GM03348 (cell line): ENCODE results near the gene EMSY.
"Not testable (repeated sequence)": the region's sequence is repeated elsewhere in the genome, so short reads cannot be mapped to it uniquely, and the experiment has no call there.

Experiments
- DNase-seq: peaks from one replicate; pipeline ENCODE4 v3.0.0; 2012; ENCODE audit warnings: low spot score

EMSY gene

DNA sequence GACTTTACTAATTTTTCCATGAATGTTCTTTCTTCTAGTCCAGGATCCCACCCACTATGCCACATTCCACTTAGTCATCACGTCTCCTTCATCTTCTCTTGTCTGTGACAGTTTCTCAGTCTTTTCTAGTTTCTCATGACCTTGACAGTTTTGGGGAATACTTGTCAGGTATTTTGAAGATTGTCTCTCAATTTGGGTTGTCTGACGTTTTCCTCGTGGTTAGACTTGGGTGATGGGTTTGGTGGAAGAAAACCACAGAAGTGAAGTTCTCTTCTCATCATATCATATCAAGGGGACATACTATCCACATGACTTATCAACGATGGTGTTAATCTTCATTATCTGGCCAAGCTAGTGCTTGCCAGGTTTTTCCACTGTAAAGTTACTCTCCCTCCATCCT lies 123.3 kb downstream of the EMSY start:
- DNase-seq: no peak

DNA sequence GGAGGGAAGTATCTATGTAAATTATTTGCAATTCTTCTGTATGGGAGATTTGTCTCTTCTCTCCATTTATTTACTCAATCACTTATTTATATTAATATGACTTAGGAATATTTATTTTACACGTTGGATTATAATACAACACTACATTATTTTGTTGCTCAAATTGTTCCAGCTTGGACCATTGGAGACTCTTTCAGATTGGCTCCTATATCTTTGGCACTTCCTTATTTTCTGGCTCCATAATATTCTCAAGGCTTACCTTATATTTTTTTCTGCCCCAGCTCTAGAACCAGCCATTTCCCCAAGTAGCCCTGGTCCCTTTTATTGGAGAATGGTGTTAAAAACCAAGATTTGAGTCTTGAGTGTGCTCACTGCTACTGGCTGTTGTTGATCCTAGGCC lies 123.8 kb downstream of the EMSY start:
- no peak for DNase-seq

DNA sequence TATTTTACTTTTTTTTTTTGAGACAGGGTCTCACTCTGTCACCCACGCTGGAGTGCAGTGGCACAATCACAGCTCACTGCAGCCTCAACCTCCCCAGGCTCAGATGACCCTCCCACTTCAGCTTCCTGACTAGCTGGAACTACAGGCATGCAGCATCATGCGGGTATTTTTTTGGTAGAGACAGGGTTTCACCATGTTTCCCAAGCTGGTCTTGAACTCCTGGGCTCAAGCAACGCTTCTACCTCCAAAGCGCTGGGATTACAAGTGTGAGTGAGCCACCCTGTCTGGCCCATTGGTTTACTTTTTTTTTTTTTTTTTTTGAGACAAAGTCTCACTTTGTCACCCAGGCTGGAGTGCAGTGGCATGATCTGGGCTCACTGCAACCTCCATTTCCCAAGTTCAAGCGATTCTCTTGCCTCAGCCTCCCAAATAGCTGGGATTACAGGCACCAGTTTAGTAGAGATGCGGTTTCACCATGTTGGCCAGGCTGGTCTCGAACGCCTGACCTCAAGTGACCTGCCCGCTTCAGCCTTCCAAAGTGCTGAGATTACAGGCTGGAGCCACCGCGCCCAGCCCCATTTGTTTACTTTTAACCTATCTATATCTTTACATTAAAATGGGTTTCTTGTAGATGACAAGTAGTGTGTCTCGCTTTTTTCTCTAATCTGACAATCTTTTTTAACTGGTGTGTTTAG lies 127.5 kb downstream of the EMSY start:
- DNase-seq: not testable (repeated sequence)

DNA sequence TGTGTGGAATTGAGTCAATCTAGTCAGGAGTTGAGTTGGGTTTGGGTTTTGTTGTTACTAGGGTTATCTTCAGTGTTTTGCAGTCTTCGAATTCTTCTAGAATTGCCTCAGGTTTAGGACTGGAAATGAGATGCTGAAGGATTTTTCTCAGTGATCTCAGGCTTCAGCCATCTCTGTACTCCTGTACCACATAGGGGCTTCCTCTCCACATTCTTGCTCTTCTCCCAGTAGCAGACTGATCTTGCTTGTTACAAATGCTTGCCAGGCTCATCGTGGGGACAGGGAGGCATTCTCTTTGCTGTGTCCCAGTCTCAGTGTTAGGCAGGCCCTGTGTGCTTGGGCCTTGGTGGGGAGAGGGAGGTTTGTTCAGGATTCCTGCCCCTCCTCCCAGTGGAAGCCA lies 129.6 kb downstream of the EMSY start:
- no peak for DNase-seq

DNA sequence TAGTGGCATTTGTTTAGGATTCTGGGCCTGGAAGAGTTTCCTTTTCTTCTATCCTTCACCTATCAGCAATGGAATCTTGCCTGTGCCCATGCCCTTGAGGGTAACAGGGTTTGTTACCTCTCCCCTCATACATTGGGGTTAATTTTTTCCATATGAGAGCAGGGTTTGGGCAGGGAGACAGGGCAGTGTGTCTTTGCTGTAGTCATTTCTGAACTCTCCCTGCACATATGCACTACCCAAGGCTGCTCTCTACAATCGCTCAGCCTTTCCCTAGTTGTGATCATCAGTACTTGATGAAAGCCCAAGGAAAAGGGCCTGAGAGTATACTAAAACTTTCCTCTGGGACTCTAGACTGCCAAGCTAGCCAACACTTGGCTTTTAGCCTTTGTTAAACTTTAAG lies 130.1 kb downstream of the EMSY start:
- DNase-seq: no peak

DNA sequence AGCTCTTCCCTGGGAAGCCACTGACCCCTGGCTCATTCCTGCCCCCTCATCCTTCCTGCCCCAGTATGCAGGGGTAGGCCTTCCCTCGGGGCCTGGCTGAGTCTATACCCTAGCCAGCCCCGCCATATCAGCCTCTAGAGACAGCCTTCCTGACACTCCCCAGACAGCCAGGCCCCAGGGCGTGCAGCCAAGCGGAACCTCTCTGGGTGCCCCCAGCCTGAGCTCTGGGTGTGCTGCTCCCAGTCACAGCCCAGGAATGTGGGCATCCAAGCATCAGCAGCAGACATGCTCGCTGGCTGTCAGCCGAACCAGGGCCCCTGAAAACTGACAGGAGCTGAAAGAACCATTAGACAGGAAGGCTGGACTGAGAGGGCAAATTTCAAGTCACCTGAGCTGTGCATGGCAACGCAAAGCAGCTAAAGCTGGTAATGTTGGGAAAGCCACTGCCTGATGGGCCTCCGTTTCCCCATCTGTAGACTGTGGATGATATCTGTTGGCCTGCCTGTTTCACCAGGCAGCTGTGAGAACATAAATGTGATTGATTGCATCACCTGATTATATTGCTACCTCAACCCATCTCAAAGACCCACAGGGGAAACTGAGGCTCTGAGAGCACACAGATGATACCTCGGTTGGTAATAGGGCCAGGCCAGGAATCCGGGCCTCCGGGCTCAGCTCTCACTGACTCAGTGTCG lies 132.6 kb downstream of the EMSY start:
- peak; percentile 54 for DNase-seq

DNA sequence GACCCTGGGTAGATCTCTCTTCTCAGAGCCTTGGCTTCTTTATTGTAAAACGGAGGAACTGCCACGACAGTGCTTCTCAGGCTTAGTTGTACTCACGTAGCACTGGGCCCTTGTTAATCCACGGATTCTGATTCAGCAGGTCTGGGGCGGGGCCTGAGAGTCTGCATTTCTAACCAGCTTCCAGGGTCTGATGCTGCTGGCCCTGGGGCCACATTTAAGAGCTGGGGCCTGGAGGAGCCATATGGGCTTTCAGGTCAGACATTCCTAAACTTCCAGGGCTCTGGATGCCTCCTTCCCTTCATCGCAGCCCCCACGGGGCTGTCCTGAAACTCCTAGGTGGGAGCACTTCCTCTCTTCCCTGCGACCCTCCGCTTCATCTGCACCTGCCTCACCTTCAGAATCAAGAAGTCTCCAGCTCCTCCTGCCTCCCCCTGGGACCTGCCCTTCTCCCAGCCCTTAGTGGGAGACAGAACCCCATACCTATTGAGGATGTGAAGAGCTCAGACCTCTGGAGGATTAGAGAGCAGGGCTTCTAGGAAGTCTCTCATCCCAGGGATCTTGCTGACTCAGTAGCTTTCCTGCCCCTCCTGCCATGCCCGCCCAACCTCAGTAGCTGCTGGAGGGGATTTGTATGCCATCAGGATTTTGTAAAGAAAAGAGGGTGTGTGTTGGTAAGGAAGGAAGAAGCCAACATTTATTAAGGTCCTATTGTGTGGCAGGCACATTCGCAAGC lies 133.3 kb downstream of the EMSY start:
- DNase-seq: no peak

DNA sequence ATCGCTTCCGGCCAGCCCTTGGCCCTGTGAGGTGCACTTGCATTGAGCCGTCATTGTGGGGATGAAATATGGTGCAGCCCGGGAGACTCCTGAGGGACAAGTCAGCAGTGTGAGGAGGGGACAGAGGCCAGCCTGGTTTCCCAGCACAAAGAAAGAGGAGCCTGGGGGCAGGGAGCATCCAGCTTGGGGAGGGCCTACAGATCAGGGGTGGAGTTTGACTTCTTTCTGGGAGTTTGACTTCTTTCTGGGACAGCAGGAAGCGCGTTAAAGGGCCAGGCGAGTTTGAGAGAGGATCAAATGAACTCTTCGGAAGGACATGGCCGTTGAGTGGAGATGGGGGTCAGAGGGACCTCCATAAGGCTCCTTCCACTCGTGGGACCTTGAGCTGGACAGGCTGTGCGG lies 133.8 kb downstream of the EMSY start:
- DNase-seq: no peak

DNA sequence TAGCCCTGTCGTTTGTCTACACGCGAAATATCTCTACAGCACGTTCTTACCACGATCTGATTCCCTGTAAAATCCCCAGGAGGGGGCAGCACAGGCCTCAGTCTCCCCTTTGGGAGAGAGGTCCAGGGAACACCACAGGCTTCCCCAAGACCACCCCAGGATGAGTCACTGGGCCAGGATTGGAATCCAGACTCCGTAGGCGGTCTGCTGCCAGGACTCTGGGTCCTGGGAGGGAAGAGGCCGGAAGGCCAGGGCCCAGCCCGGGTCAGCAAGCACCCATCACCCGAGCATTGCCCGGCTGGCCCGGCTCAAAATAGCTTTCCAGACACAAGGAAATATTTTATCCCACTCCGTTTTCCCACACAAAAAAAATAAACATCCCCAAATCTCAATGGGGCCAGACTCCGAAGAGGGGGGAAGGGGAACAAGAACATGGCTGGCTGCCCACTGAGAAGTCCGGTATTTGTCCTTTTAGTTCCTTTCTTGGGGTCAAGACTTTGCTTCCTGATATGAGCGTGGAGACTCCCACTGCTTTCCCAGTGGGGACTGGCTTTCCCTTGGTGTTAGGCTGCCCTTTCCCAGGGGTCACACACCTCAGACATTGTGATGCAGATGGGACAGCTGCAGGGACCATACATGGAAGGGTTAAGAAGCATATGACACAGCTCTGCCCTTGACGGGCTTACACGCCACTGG lies 134.4 kb downstream of the EMSY start:
- DNase-seq: no peak

DNA sequence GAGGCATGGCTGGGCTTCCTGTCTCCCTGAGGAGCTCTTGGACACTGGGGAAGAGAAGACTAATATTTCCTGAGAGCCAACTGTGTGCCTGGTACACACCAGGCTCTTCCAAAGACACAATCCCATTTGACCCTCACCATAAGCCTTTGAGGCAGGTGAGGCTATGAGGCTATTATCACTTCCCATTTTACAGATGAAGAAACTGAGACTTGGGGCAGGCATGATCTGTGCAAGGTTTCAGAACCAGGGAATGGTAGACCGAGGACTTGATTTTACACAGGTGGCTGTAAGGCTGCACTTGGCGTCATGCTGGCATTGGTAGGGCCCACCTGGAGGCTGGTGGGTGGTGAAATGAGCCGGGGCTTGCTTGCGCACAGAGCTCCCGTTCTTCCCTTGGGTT lies 134.9 kb downstream of the EMSY start:
- DNase-seq: no peak

DNA sequence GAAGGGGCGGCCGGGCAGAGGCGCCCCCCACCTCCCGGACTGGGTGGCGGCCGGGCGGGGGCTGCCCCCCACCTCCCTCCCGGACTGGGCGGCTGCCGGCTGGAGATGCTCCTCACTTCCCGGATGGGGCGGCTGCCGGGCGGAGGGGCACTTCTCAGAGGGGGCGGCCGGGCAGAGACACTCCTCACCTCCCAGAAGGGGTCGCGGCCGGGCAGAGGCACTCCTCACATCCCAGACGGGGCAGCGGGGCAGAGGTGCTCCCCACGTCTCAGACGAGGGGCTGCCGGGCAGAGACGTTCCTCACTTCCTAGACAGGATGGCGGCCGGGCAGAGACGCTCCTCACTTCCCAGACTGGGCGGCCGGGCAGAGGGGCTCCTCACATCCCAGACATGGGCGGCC lies 137.7 kb downstream of the EMSY start:
- DNase-seq: not testable (repeated sequence)

DNA sequence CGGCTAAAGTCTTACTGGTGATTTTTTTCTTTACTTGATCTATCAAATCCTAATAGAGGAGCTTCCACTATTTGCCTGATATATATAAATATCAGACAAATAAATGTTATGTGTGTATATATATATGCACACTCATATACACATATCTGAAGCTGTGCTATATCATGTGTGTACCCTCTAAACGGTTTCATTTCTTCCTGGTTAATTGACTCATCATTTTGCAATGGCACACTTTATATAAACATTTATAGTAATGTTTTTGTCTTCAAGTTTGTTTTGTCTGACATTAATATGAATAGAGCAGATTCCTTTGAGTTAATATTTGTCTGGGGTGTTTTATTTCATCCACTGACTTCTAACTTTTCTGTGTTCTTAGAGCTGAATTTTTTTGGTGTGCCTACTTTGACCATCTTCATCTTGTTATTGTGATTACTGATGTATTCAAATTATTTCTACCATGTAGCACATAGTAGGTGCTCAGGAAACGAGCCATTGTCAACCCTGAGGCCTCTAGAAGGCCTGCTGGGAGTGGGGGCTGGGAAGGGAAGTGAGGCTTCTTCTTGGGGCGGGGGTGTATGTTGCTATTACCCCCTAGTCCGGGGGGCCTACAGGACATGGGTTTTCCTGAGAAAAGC lies 143.1 kb downstream of the EMSY start:
- DNase-seq: no peak

DNA sequence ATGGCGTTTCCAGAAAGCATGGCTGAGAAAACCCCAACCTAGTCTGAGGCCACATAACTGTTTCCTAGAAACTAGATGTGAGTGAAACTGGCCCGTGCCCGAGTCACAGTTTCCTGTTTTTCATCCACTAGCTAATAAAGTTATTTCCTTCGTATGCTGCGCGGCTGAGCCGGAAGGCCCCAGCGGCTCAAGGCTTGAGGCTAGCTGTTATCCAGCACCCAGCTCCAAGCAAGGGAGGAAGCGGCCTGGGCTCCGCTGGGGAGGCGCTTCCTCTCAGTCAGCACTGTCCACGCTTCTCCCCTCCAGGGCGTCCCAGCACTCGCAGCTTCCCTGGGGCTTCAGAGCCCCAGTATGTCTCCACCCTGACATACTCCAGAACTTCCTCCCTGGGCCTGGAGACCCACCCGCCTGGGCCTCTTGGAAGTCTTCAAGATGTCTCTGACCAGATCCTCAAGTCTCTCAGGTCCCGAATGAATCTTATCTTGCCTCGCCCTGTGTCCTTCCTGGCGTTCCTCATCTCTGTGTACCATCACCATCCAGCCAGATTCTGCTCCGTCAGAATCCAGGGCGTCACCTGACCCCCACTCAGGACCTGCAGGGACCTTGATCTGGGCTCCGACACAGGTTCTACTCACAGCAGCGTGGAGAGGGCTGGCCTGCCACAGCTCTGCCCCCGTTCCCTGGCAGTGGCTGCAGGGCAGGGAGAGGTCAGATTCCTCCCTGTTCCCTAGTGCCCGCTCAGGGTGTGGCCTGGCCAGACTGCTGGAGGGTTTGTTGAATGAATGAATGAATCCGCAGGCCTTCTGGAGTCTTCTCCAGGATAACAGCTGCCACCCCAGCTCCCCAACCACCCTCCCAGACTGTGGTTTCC lies 143.9 kb downstream of the EMSY start:
- DNase-seq: no peak

DNA sequence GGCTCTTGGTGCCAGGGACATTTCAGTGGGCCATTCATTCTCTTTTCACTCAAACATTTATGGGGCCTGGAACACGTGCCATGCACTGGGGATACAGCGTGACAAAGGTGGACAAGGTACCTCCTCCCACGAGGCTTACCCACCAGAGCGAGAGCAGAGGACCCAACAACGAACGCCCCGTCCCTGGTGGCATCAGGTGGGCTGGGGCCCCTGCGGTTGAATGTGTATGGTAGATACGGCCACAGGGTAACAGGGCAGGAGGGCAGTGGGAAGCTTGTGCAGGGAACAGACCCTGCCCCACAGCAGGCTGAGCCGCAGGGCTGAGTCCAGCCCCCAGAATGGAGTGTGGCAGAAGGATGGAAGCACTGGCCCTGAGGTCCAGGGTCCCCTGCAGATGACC lies 144.7 kb downstream of the EMSY start:
- no peak for DNase-seq

DNA sequence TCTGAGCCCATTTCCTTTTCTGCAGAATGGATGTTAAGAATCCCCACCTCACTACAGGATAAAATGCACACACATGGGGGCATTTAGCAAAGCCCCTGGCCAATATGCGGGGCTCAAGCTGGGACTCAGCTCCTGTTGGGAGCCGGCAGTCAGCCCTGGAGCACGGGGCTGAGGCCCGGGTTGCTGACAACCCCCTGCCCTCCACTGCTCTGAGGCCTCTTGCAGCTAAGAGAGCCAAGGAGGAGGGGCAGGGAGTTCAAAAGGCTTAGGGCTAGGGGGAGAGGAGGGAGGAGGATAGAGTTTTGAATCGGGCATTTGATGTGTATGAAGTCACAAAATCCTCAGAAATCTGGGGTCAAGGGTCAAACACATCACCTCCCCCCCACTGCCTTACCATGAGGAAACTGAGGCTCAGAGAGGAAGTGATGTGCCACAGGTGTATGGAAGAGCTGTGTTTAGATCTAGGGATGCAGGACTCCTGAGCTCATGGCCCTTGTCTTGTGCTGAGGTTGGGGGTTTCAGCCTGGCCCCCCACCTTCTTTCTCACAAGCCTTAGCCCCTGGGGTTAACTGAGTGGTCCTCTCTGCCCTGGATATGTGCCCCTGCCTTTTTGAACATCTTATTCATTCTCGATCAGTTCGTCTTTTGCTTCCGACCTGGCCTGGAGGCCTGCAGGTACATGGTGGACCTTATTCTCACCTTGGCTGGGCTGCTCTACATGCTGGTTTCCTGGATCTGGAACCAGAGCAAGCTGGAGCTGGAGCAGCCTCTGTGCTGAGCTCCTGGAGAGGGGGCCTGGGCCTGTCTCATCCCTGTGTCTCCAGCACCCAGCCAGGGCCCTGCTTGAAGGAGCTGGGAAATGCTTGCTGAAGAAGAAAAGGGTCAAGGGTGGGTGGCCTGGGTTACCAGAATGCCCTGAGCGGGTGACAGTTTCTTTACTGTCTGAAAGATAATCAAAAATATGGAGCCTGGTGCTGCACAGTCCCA lies 145.4 kb downstream of the EMSY start:
- no peak for DNase-seq

DNA sequence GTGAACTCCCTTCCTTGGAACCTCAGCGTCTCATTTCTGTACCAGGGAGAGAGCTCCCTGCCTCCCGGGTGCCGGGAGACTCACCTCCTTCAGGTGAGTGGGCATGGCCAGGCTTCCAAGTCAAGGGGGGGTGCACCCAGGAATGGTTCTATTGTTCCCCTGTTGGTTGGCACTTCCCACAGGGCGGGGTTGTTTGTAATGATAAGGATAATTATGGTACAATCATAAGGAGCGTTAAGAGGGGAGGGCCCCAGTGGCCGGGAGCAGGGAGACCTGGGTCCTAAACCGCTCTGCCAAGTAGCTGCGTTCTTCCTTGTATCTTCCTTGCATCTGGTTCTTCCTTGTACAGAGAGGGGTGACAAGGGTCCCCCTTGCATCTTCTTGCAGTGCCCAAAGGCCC lies 146.6 kb downstream of the EMSY start:
- DNase-seq: no peak

DNA sequence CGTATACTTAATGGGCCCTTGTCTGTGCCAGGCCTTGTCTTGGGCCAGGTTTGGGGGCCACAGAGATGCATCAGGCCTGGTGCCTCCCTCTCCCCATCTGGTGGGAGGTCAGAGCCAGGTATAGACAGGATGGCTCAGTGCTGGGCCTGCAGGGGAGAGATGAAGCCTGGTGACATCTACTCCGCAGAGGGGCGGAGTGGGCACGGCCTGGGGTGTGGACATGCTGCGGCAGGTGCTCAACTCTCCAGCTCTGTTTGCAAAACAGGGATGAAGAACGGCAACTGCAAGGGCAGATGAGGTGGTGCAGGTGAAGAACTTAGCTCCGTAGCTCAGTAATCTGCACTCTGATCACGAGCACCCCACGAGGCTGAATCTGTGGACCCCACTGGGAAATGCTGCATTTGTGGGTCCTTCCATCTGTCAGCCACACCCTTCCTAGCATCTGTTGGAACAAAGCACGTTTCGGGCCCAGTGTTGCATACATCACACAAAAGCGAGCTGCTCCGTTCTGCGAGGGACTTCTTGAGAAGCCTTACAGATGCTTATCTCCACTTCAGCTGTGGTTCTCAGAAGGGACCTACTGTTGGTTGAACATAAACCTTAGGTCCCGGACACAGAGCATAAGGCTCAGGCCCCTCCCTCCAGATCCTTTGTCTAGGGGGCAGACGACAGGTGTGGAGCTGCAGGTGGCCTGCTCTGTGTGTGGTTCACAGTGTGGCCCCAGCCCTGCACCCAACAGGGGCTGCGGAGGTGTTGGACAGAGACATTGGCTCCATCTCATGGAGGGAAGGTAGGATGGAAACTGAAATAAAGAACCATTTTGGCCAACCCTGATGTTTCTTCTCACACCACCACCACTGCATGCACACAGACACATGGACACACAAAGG lies 147.5 kb downstream of the EMSY start:
- DNase-seq: no peak

DNA sequence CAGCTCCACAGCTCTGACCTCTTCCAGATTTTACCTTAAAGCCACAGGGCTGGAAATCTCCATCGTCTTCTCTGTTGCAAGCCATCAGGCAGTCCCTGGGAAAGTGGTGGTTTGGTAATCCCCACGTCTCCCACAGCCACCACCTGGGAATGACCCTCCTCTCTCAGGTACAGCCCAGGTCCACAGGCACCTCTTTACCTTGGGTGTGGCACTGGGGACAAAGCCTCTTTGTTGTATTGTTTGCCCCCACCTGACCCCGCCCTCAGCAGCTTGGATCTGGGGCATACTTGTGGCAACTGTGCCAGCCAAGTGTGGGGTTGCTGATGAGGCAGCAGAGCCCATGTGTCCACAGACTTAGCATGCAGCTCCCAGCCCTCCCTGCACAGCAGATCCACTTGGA lies 148.1 kb downstream of the EMSY start:
- DNase-seq: no peak

DNA sequence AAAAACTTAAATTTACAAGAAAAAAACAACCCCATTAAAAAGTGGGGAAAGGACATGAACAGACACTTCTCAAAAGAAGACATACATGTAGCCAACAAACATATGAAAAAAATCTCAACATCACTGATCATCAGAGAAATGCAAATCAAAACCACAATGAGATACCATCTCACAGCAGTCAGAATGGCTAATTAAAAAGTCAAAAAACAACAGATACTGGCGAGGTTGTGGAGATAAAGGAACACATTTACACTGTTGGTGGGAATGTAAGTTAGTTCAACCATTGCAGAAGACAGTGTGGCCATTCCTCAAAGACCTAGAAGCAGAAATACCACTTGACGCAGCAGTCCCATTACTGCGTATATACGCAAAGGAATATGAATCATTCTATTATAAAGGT lies 150.3 kb downstream of the EMSY start:
- not testable (repeated sequence) for DNase-seq
